Stimulated activated CD8-positive, alpha-beta memory T cell treated with anti-CD3 and anti-CD28 coated beads, Interleukin-4, amount 100 ng/mL, for 1 hour (primary cell): ENCODE data around the gene SDF2L1.

Source experiments
- DNase-seq, 2 donors: peaks; one replicate each; pipeline ENCODE4 v3.0.0-alpha.2; 2020; ENCODE audit warnings: low read depth in 2 of 2, low spot score in 1 of 2

SDF2L1 gene

GRCh38 chr22:21622011-21622918 is 19.8 kb upstream of the SDF2L1 start:
- DNase-seq, result no peak

- no peak for DNase-seq
Measured at GRCh38 chr22:21622919-21623647, 19.0 kb upstream of the SDF2L1 start.

- DNase-seq, result no peak
Measured at GRCh38 chr22:21623648-21623970, 18.5 kb upstream of the SDF2L1 start.

GRCh38 chr22:21624120-21624879 is 17.8 kb upstream of the SDF2L1 start:
- DNase-seq, result no peak

GRCh38 chr22:21624880-21625791 is 17.0 kb upstream of the SDF2L1 start:
- no peak for DNase-seq

- no peak for DNase-seq
Measured at GRCh38 chr22:21626073-21626734, 15.9 kb upstream of the SDF2L1 start.

GRCh38 chr22:21626735-21627469 is 15.2 kb upstream of the SDF2L1 start:
- DNase-seq, result no peak

- no peak for DNase-seq
Measured at GRCh38 chr22:21628386-21629254, 13.5 kb upstream of the SDF2L1 start.

GRCh38 chr22:21629255-21630149 is 12.6 kb upstream of the SDF2L1 start, which contains the start of gene YDJC:
TSS of gene YDJC (minus strand) at chr22:21630022. CDS start at chr22:21630014, 8 bp downstream.
- DNase-seq, result peak; percentile 86 to 90

- DNase-seq, result no peak
Measured at GRCh38 chr22:21631025-21631424, 11.1 kb upstream of the SDF2L1 start.

GRCh38 chr22:21632237-21632895 is 9.7 kb upstream of the SDF2L1 start, which contains the start of gene CCDC116:
TSS of gene CCDC116 (plus strand) at chr22:21632760. CDS start at chr22:21633182, 422 bp downstream.
- no peak for DNase-seq

GRCh38 chr22:21632931-21633330 is 9.2 kb upstream of the SDF2L1 start:
- DNase-seq, result no peak

GRCh38 chr22:21633481-21633880 is 8.6 kb upstream of the SDF2L1 start:
- no peak for DNase-seq

GRCh38 chr22:21634081-21634480 is 8.0 kb upstream of the SDF2L1 start:
- no peak for DNase-seq

GRCh38 chr22:21634844-21635243 is 7.3 kb upstream of the SDF2L1 start:
- DNase-seq, result no peak

GRCh38 chr22:21635771-21636510 is 6.2 kb upstream of the SDF2L1 start:
- DNase-seq, result no peak
